NCI-H2171 (cell line): ENCODE data around the gene ANK3.
A peak's percentile ranks its signal among the peaks of the same experiment; 100 is the strongest.

Experiments used
- DNase-seq: peaks from one replicate; lab custom pipeline; 2025; lab: John Stamatoyannopoulos, UW

ANK3 gene

GRCh38 chr10:60389413-60390025 lies at the start of gene ANK3:
Gene ANK3, minus strand, starts transcription at chr10:60389875. Its CDS starts 337 bp downstream, at chr10:60389538.
- peak; percentile 24 for DNase-seq

GRCh38 chr10:60434418-60435046 lies 44.9 kb upstream of the ANK3 start:
- no peak for DNase-seq

- no peak for DNase-seq
These were observed 44.0 kb upstream of the ANK3 start for GRCh38 chr10:60433684-60434083.

GRCh38 chr10:60430836-60431597 lies 41.3 kb upstream of the ANK3 start:
- no peak for DNase-seq

GRCh38 chr10:60430017-60430416 lies 40.3 kb upstream of the ANK3 start:
- DNase-seq, result no peak

GRCh38 chr10:60429084-60429849 lies 39.6 kb upstream of the ANK3 start:
- DNase-seq, result no peak

- DNase-seq, result no peak
These were observed 38.7 kb upstream of the ANK3 start for GRCh38 chr10:60428387-60428737.

- DNase-seq, result no peak
These were observed 38.2 kb upstream of the ANK3 start for GRCh38 chr10:60427709-60428386.

GRCh38 chr10:60427148-60427547 lies 37.5 kb upstream of the ANK3 start:
- no peak for DNase-seq

GRCh38 chr10:60426425-60426824 lies 36.8 kb upstream of the ANK3 start:
- DNase-seq, result no peak

- DNase-seq, result no peak
These were observed 35.9 kb upstream of the ANK3 start for GRCh38 chr10:60425392-60426110.

GRCh38 chr10:60424971-60425370 lies 35.3 kb upstream of the ANK3 start:
- DNase-seq, result no peak

GRCh38 chr10:60423920-60424319 lies 34.2 kb upstream of the ANK3 start:
- DNase-seq, result no peak

- no peak for DNase-seq
These were observed 33.1 kb upstream of the ANK3 start for GRCh38 chr10:60422809-60423208.

GRCh38 chr10:60420991-60421894 lies 31.6 kb upstream of the ANK3 start:
- no peak for DNase-seq

GRCh38 chr10:60419249-60419648 lies 29.6 kb upstream of the ANK3 start:
- no peak for DNase-seq

GRCh38 chr10:60417901-60418300 lies 28.2 kb upstream of the ANK3 start:
- no peak for DNase-seq

GRCh38 chr10:60417024-60417423 lies 27.3 kb upstream of the ANK3 start:
- DNase-seq, result no peak

GRCh38 chr10:60414877-60415585 lies 25.4 kb upstream of the ANK3 start:
- no peak for DNase-seq

- DNase-seq, result no peak
These were observed 24.4 kb upstream of the ANK3 start for GRCh38 chr10:60414111-60414510.
